AG10803 (cell line): ENCODE results near the gene ST8SIA2.
"Not testable (repeated sequence)": the region's sequence is repeated elsewhere in the genome, so short reads cannot be mapped to it uniquely, and the experiment has no call there.

Experiments used
- DNase-seq: peaks from one replicate; pipeline ENCODE4 v3.0.0; 2010; ENCODE audit warnings: low read depth
- H3K4me3 ChIP-seq: 2 replicates; pipeline ENCODE4 v1.5.1; 2011; ENCODE audit warnings: mild to moderate bottlenecking, low read length, control low read depth
- CTCF ChIP-seq: conservative IDR thresholded peaks from 2 replicates; pipeline ENCODE4 v1.5.1; 2011; ENCODE audit warnings: mild to moderate bottlenecking, low read length, control low read depth, inconsistent platforms

ST8SIA2 gene

DNA sequence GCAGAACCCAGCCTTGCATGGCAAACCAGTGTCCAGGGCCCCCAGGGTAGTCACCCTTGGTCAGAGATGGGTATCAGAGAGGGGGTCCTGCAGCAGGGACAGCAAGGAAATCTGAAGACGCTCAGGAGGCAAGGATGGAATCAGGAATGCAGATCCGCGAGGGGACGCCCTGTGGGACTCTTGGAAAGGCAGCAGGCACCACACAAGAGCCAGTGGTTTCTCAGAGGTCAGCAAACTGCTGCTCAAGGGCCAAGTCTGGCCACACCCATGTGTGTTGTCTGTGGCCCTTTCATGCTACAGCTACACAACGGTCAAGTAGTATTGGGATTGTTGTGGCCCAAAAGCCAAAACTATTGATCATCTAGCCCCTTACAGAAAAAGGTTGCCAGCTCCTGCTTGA lies 69.7 kb downstream of the ST8SIA2 start:
- no peak for DNase-seq
- TF ChIP-seq CTCF = no peak
- H3K4me3 ChIP-seq = no peak overlapping the region

GRCh38 chr15:92463826-92464225 lies 70.1 kb downstream of the ST8SIA2 start:
- TF ChIP-seq CTCF = no peak
- no peak overlapping the region for H3K4me3 ChIP-seq
- peak; percentile 27 for DNase-seq

DNA sequence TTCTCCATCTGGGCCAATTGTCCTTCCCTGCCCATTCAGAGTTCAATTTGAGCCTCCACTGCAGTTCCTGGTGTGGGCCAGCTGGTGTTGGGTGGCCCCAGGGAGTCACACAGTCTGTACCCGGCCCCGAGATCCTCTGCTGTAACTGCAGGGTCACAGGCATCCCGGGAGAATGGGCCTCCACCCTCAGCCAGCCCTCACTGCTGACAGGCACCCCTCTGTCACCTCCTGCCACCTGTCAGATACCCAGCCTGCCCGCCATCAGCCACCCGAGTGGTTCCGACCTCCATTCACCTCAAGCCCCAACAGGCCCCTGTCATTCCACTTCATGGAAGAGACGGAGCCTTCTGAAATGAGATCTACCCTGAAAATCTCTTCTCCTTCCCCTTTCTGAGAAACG lies 73.2 kb downstream of the ST8SIA2 start:
- H3K4me3 ChIP-seq = no peak overlapping the region
- TF ChIP-seq CTCF = no peak
- no peak for DNase-seq

DNA sequence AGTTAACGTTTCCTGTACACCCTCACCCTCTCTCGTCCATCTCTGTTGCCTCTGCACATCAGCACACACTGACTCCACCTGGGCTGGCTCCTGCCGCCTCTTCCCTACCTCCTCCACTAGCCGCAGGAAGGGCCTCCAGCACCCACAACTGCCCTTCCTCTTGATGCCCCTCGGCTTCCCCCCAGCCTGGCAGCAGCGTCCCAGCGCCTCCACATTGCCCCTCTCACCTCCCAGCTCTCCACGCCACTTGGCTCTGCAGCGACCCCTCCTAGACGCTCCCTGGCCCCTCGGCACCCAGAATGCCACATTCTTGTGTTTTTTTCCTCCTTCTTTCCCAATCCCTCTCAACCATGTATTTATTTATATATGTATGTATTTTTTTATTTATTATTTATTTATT lies 73.6 kb downstream of the ST8SIA2 start:
- no peak for DNase-seq
- no peak for TF ChIP-seq CTCF
- no peak overlapping the region for H3K4me3 ChIP-seq

- DNase-seq = no peak
- TF ChIP-seq CTCF = no peak
Measured at GRCh38 chr15:92468991-92469390, 75.3 kb downstream of the ST8SIA2 start.

GRCh38 chr15:92471288-92471687 lies 77.6 kb downstream of the ST8SIA2 start:
- no peak for DNase-seq
- no peak for TF ChIP-seq CTCF
- no peak overlapping the region for H3K4me3 ChIP-seq

More at GRCh38 chr15:92468991-92469390, 75.3 kb downstream of the ST8SIA2 start:
- no peak overlapping the region for H3K4me3 ChIP-seq

- no peak for DNase-seq
- TF ChIP-seq CTCF = no peak
- no peak overlapping the region for H3K4me3 ChIP-seq
Measured at GRCh38 chr15:92473756-92474155, 80.1 kb downstream of the ST8SIA2 start.

DNA sequence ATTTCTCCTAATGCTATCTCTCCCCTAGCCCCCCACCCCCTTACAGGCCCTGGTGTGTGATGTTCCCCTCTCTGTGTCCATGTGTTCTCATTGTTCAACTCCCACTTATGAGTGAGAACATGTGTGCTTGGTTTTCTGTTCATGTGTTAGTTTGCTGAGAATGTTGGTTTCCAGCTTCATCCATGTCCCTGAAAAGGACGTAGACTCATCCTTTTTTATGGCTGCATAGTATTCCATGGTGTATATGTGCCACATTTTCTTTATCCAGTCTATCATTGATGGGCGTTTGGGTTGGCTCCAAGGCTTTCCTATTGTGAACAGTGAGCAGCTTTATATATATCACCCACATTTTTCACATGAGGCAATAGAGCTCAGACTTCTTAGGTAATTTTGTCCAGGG lies 86.0 kb downstream of the ST8SIA2 start:
- H3K4me3 ChIP-seq, DNase-seq: not testable (repeated sequence)
